ENCODE measurements around the gene MBD3L1. TPM values are rescaled to one million over a fixed set of nuclear protein-coding genes. Genes with fewer than 3 reads are reported as not detected.

The MBD3L1 gene
- not detected for polyA plus RNA-seq (ENCODE audit: insufficient read length in 4 of 4)

DNA sequence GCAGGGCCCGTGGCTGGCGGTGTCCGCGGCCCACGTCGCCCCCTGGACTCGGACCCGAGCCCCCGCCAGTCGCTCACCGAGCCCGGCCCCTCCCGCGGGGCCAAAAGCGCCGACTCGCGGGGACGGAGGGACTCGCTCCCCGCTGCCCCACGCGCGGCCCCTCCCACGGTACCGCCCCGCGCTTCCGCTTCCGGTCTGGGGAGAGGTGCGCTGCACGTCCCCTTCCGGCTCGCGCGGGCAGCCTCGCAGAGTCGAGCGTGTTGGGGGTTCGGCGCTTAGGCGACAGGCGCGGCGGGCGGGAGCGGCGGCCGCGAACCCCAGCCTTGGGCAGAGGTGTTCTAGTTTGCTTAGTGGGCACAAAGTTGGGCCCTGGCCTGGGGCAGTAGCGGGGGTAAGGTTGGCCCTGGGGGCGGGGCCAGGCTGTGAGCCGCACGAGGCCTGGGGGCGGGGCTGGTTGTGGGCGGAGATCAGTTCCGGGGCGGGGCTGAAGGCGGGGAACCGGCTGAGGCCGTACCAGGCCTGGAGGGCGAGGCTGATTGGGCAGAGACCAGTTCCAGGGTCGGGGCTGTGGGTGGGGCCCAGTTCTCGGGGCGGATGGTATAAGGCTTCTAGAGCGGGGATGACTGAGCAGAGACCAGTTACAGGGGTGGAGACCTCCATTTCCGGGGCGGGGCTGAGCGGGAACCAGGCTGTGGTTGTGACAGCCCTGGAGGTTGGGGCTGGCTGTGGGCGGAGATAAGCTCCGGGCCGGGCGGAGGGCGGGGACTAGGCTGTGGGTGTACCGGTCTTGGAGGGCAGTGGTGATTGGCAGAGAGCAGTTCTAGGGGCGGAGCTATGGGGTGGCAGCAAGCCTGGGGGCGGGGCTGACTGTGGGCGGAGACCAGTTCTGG lies at the start of gene MBD3L1, which contains the start of gene ZNF558:
TSS of gene MBD3L1 (plus strand) at position 246 of the 890 bp plus-strand sequence. CDS start 10,302 bp downstream, outside the sequence.
TSS of gene ZNF558 (minus strand) at position 173 of the 890 bp plus-strand sequence. CDS start 9,645 bp downstream, outside the sequence.
- DNase-seq (ENCODE audit: low read depth in 4 of 4, low spot score in 2 of 4) = peak; percentile 85 to 95 (median 90)

GRCh38 chr19:8794823-8795222 lies 37.4 kb upstream of the MBD3L1 start:
- DNase-seq (ENCODE audit: low read depth in 4 of 4, low spot score in 2 of 4) = no peak

GRCh38 chr19:8806661-8807060 lies 25.5 kb upstream of the MBD3L1 start:
- no peak for DNase-seq (ENCODE audit: low read depth in 4 of 4, low spot score in 2 of 4)

DNA sequence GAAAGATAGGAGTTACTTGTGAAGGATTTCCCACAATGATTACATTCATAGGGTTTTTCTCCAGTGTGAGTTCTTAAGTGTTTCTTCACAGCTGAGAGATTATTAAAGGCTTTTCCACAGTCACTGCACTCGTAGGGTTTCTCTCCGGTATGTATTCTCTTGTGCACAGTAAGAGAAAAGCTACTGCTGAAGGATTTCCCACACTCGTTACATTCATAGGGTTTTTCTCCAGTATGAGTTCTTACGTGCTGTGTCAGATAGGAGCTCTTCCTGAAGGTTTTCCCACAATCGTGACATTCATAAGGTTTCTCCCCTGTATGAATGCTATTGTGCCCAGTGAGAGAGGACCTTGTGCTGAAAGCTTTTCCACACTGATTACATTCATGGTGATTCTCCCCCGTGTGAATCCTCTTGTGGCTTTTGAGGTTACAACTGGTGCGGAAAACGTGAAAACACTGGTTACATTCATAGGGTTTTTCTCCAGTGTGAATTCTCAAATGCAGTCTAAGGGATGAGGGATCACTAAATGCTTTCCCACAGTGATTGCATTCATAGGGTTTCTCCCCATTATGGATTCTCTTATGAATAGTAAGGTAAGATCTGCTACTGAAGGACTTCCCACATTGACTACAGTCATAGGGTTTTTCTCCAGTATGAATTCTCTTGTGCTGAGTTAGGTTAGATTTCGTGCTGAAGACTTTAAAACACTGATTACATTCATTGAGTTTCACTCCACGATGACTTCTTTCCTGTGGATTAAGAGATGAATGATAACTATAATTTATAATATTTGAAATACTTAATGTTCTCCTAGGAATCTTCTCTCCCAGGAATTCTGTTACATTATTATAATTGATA lies 20.6 kb upstream of the MBD3L1 start:
- no peak for DNase-seq (ENCODE audit: low read depth in 4 of 4, low spot score in 2 of 4)

DNA sequence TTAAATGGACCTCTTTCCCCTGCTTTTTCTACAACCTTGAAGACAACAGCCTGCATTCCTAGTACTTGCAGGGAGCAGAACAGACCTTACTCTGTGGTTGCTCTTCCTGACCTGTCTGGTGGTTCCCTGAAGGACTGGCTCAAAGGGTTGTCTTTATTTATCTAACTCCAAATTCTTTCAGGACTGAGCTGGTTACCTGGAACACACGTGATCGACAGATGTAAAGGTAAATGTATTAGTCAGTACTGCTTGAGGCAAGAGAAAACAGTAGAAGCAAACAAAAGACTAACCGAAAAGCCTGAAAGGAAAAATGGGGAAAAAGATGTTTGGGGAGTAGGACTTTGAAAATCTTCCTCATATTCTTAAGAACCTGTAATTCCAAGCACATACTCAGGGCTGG lies 18.0 kb upstream of the MBD3L1 start:
- no peak for DNase-seq (ENCODE audit: low read depth in 4 of 4, low spot score in 2 of 4)

DNA sequence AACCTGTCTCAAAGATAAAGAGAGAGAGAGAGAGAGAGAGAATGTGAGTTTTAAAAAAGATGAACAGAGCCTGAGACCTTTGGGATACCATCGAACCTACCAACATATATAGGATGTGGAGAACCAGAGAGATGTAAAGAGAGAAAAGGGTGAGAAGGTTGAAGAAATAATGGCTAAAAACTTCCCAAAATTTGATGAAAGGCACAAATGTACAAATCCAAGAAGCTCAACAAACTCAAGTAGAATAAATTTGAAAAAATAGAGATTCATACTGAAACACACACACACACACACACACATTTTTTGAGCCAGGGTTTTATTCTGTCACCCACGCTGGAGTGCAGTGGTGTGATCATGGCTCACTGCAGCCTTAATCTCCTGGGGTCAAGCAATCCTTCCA lies 16.4 kb upstream of the MBD3L1 start:
- no peak for DNase-seq (ENCODE audit: low read depth in 4 of 4, low spot score in 2 of 4)

GRCh38 chr19:8820234-8820633 lies 11.9 kb upstream of the MBD3L1 start:
- no peak for DNase-seq (ENCODE audit: low read depth in 4 of 4, low spot score in 2 of 4)

- DNase-seq (ENCODE audit: low read depth in 4 of 4, low spot score in 2 of 4) = no peak
Measured at GRCh38 chr19:8821748-8822241, 10.4 kb upstream of the MBD3L1 start.

GRCh38 chr19:8826371-8826770 lies 5.8 kb upstream of the MBD3L1 start:
- DNase-seq (ENCODE audit: low read depth in 4 of 4, low spot score in 2 of 4) = no peak

DNA sequence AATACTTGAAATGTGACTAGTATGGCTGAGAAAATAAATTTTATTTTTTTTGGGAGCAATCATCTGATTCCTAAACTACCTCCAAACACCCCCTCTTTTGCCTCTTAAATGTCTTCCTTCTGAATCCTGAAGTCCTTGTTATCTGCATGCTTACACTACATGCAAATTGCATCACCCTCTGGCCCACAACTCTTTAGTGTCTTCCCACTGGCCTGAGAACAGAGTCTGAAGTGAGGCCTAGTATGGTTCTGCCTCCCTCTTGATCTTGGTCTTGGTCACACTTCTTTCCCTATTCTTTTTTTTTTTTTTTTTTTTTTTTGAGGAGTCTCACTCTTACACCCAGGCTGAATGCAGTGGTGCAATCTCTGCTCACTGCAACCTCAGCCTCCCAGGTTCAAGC lies 4.9 kb upstream of the MBD3L1 start:
- no peak for DNase-seq (ENCODE audit: low read depth in 4 of 4, low spot score in 2 of 4)

GRCh38 chr19:8831373-8831772 lies 804 bp upstream of the MBD3L1 start:
- no peak for DNase-seq (ENCODE audit: low read depth in 4 of 4, low spot score in 2 of 4)

DNA sequence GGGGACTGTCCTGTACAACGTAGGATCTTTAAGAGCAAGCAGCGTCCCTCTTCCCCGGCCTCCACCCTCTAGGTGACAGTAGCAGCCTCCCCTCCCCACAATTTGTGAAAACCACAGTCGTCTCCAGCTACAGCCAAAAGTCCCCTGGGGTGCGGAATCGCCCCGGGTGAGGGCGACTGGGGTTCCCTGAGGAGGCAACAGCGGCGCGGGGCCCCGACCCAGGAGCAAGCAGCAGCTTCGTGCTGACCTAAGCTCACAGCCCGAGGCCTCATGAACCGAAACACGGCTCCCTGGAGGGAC lies 395 bp upstream of the MBD3L1 start:
- DNase-seq (ENCODE audit: low read depth in 4 of 4, low spot score in 2 of 4) = peak in 3 of 4 donors; percentile 27 to 41 (median 34)

- no peak for DNase-seq (ENCODE audit: low read depth in 4 of 4, low spot score in 2 of 4)
Measured at GRCh38 chr19:8835446-8835845, 3.3 kb downstream of the MBD3L1 start.

GRCh38 chr19:8835877-8836276 lies 3.7 kb downstream of the MBD3L1 start:
- DNase-seq (ENCODE audit: low read depth in 4 of 4, low spot score in 2 of 4) = no peak

DNA sequence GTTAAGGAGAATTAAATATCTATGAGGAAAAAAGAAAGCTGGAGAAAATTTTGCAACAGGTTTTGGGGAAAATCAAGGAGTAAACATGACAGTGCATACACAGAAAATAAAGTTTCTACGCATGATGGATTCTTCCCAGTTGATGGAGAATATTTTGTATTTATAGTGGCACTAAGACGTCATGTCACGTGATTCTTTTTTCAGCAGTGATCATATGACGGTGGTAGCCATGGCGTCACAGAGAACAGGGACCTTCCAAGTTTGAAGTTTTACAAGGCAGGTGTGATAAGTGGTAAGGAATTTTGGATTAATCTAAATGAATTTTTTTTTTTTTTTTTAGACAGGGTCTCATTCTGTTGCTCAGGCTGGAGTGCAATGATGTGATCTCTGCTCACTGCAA lies 8.5 kb downstream of the MBD3L1 start:
- DNase-seq (ENCODE audit: low read depth in 4 of 4, low spot score in 2 of 4) = no peak

DNA sequence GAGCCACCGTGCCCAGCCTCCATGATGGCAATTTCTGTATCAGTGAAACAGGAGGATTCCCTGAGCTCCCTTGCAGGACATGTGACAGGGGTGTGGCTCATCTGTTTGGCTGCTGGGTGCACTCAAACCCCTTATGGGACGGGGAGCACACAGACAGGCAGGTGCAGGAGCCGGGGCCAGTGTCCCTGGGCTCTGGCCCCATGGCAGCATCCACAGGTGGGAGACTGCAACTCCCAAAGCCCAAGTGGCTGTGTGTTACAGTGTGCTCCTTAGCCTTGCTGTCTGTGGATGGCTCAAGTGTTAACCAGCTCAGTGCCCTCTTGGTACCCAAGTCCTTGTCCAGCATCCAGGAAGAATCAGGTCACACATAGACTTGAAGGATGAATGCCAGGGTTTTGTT lies 14.6 kb downstream of the MBD3L1 start:
- no peak for DNase-seq (ENCODE audit: low read depth in 4 of 4, low spot score in 2 of 4)

DNA sequence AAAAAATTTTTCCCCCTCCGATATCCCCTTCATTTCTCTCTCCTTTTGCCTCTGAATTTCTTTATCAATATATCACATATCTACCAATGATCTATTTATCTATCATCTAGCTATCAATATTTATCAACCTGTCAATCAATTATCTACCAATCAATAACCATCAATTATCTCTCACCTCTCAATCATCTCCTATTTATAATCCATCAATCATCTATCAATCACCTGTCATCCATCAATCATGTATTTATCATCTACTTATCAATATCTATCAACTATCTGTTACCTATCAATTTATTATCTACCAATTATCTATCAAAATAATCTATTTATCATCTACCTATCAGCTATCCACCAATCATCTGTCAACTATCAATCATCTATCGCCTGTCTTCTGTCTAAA lies 17.1 kb downstream of the MBD3L1 start:
- no peak for DNase-seq (ENCODE audit: low read depth in 4 of 4, low spot score in 2 of 4)

- DNase-seq (ENCODE audit: low read depth in 4 of 4, low spot score in 2 of 4) = no peak
Measured at GRCh38 chr19:8850488-8850887, 18.3 kb downstream of the MBD3L1 start.

GRCh38 chr19:8858260-8858659 lies 26.1 kb downstream of the MBD3L1 start:
- DNase-seq (ENCODE audit: low read depth in 4 of 4, low spot score in 2 of 4) = no peak

DNA sequence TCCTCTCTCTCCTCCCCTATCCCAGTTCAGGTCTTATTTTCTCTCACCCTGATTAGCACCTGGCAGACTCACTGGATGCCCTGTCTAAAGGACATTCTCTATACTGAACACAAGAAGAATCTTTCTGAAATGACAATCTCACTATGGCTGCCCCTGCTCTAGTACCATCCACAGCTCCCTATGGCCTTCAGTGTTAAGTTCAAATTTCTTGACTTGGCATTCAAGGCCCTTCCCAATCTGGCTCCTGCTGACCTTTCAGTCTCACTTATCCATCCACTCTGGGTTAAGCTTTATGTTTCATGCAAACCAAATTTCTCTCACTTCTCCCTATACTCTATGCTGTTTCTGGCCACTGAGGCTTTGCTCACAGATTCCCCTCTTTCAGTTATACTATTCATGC lies 34.2 kb downstream of the MBD3L1 start:
- DNase-seq (ENCODE audit: low read depth in 4 of 4, low spot score in 2 of 4) = no peak
